Muscle layer of duodenum (tissue), 2 donors: ENCODE data around the gene ARHGAP8.
"Not testable (repeated sequence)": the region's sequence is repeated elsewhere in the genome, so short reads cannot be mapped to it uniquely, and the experiment has no call there.

ENCODE experiments used
- H3K27ac ChIP-seq: one replicate; pipeline ENCODE4 v1.7.0; 2013; ENCODE audit warnings: mild to moderate bottlenecking, low read length
- H3K27me3 ChIP-seq: one replicate; pipeline ENCODE4 v1.7.0; 2013; ENCODE audit warnings: low read depth, mild to moderate bottlenecking, control low read depth, low read length
- H3K36me3 ChIP-seq, 2 donors: one replicate each; pipeline ENCODE4 v1.7.0; 2013; ENCODE audit warnings: low read length in 2 of 2, control low read depth in 1 of 2, mild to moderate bottlenecking in 1 of 2; ENCODE audit not compliant: insufficient read depth in 2 of 2, control insufficient read depth in 1 of 2
- H3K4me1 ChIP-seq, 2 donors: one replicate each; pipeline ENCODE4 v1.7.0; 2013; ENCODE audit warnings: low read length in 2 of 2, mild to moderate bottlenecking in 2 of 2, control low read depth in 1 of 2, moderate library complexity in 1 of 2; ENCODE audit not compliant: insufficient read depth in 2 of 2, control insufficient read depth in 1 of 2
- H3K4me3 ChIP-seq, 2 donors: one replicate each; pipeline ENCODE4 v1.7.0; 2013; ENCODE audit warnings: low read length in 2 of 2, low read depth in 1 of 2, mild to moderate bottlenecking in 1 of 2
- H3K9me3 ChIP-seq, 2 donors: one replicate each; pipeline ENCODE4 v1.7.0; 2013; ENCODE audit warnings: low read length in 2 of 2, control low read depth in 1 of 2, mild to moderate bottlenecking in 1 of 2; ENCODE audit not compliant: control insufficient read depth in 1 of 2
- donor health status: healthy.

The ARHGAP8 gene

GRCh38 chr22:44858819-44859218 is 106.4 kb downstream of the ARHGAP8 start:
- not testable (repeated sequence) for H3K9me3 ChIP-seq, H3K36me3 ChIP-seq, H3K27ac ChIP-seq, H3K27me3 ChIP-seq, H3K4me3 ChIP-seq, H3K4me1 ChIP-seq

- Histone ChIP-seq H3K9me3 (no peaks in the 10 kb centered on the region), H3K4me3 (no peak overlapping the region), H3K27me3 (no peaks in the 10 kb centered on the region), H3K4me1 (no peaks in the 10 kb centered on the region), H3K27ac (no peak overlapping the region), H3K36me3 (no peaks in the 10 kb centered on the region)
Measured at GRCh38 chr22:44859641-44860040, 107.3 kb downstream of the ARHGAP8 start.

- Histone ChIP-seq H3K27me3 (no peaks in the 10 kb centered on the region), H3K36me3 (no peaks in the 10 kb centered on the region), H3K9me3 (no peaks in the 10 kb centered on the region), H3K27ac (no peak overlapping the region), H3K4me1 (no peaks in the 10 kb centered on the region), H3K4me3 (no peak overlapping the region)
Measured at GRCh38 chr22:44860311-44860710, 107.9 kb downstream of the ARHGAP8 start.

- no peak overlapping the region for H3K27ac ChIP-seq
- no peaks in the 10 kb centered on the region for H3K4me1 ChIP-seq
- no peaks in the 10 kb centered on the region for H3K36me3 ChIP-seq
- no peaks in the 10 kb centered on the region for H3K9me3 ChIP-seq
- H3K27me3 ChIP-seq, result no peaks in the 10 kb centered on the region
- H3K4me3 ChIP-seq, result no peak overlapping the region
Measured at GRCh38 chr22:44861245-44861644, 108.9 kb downstream of the ARHGAP8 start.

- no peaks in the 10 kb centered on the region for H3K36me3 ChIP-seq
- H3K4me3 ChIP-seq, result no peak overlapping the region
- H3K9me3 ChIP-seq, result no peaks in the 10 kb centered on the region
- H3K27ac ChIP-seq, result no peak overlapping the region
- H3K27me3 ChIP-seq, result no peaks in the 10 kb centered on the region
- H3K4me1 ChIP-seq, result no peaks in the 10 kb centered on the region
Measured at GRCh38 chr22:44862281-44862680, 109.9 kb downstream of the ARHGAP8 start.

- H3K4me3 ChIP-seq, result no peak overlapping the region
- no peaks in the 10 kb centered on the region for H3K36me3 ChIP-seq
- no peaks in the 10 kb centered on the region for H3K27me3 ChIP-seq
- H3K27ac ChIP-seq, result no peak overlapping the region
- H3K9me3 ChIP-seq, result no peaks in the 10 kb centered on the region
- no peaks in the 10 kb centered on the region for H3K4me1 ChIP-seq
Measured at GRCh38 chr22:44862981-44863860, 110.8 kb downstream of the ARHGAP8 start.

GRCh38 chr22:44865193-44866057 is 113.0 kb downstream of the ARHGAP8 start:
- Histone ChIP-seq H3K27me3 (no peaks in the 10 kb centered on the region), H3K9me3 (no peaks in the 10 kb centered on the region), H3K27ac (no peak overlapping the region), H3K4me1 (no peaks in the 10 kb centered on the region), H3K4me3 (no peak overlapping the region), H3K36me3 (no peaks in the 10 kb centered on the region)

GRCh38 chr22:44869196-44869595 is 116.8 kb downstream of the ARHGAP8 start:
- Histone ChIP-seq H3K36me3 (no peaks in the 10 kb centered on the region), H3K27me3 (no peaks in the 10 kb centered on the region), H3K27ac (no peak overlapping the region), H3K9me3 (peaks cover 4% of the 10 kb centered on the region in 2 donors), H3K4me3 (no peak overlapping the region), H3K4me1 (no peaks in the 10 kb centered on the region)

GRCh38 chr22:44870021-44870420 is 117.6 kb downstream of the ARHGAP8 start:
- Histone ChIP-seq H3K27me3 (no peaks in the 10 kb centered on the region), H3K36me3 (no peaks in the 10 kb centered on the region), H3K27ac (no peak overlapping the region), H3K4me3 (no peak overlapping the region), H3K9me3 (peaks cover 4% of the 10 kb centered on the region in 2 donors), H3K4me1 (no peaks in the 10 kb centered on the region)

GRCh38 chr22:44871782-44872181 is 119.4 kb downstream of the ARHGAP8 start:
- H3K36me3 ChIP-seq, result no peaks in the 10 kb centered on the region
- peaks cover 4 to 8% of the 10 kb centered on the region in 2 donors for H3K9me3 ChIP-seq
- no peaks in the 10 kb centered on the region for H3K27me3 ChIP-seq
- no peaks in the 10 kb centered on the region for H3K4me1 ChIP-seq
- no peak overlapping the region for H3K27ac ChIP-seq
- H3K4me3 ChIP-seq, result no peak overlapping the region

GRCh38 chr22:44876921-44877320 is 124.5 kb downstream of the ARHGAP8 start:
- Histone ChIP-seq H3K4me3 (no peak overlapping the region), H3K36me3 (no peaks in the 10 kb centered on the region), H3K4me1 (no peaks in the 10 kb centered on the region), H3K27me3 (no peaks in the 10 kb centered on the region), H3K9me3 (peaks cover 0 to 15% of the 10 kb centered on the region in 2 donors), H3K27ac (no peak overlapping the region)
